ENCODE measurements around the gene STAC2. TPM values are rescaled to one million over a fixed set of nuclear protein-coding genes. Genes with fewer than 3 reads are reported as not detected.

Gene STAC2
- total and polyA plus RNA-seq, 2 of the 13 experiments (the other 11 are each of a cell fraction or from before 2014, with no cell fraction given): not detected

- TF ChIP-seq, protein P1, sequence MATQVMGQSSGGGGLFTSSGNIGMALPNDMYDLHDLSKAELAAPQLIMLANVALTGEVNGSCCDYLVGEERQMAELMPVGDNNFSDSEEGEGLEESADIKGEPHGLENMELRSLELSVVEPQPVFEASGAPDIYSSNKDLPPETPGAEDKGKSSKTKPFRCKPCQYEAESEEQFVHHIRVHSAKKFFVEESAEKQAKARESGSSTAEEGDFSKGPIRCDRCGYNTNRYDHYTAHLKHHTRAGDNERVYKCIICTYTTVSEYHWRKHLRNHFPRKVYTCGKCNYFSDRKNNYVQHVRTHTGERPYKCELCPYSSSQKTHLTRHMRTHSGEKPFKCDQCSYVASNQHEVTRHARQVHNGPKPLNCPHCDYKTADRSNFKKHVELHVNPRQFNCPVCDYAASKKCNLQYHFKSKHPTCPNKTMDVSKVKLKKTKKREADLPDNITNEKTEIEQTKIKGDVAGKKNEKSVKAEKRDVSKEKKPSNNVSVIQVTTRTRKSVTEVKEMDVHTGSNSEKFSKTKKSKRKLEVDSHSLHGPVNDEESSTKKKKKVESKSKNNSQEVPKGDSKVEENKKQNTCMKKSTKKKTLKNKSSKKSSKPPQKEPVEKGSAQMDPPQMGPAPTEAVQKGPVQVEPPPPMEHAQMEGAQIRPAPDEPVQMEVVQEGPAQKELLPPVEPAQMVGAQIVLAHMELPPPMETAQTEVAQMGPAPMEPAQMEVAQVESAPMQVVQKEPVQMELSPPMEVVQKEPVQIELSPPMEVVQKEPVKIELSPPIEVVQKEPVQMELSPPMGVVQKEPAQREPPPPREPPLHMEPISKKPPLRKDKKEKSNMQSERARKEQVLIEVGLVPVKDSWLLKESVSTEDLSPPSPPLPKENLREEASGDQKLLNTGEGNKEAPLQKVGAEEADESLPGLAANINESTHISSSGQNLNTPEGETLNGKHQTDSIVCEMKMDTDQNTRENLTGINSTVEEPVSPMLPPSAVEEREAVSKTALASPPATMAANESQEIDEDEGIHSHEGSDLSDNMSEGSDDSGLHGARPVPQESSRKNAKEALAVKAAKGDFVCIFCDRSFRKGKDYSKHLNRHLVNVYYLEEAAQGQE (IDR thresholded peaks at IDR 0.05; ENCODE audit: borderline replicate concordance in 1 of 2, low read depth in 1 of 2, low read length in 2 of 2): no peak
- TF ChIP-seq SKIL (CRISPR knock-in tag; IDR thresholded peaks at IDR 0.05; ENCODE audit: borderline replicate concordance) (no peak; the same call in 1 of the 2 replicates), BORCS8-MEF2B (CRISPR knock-in tag; IDR thresholded peaks at IDR 0.05) (no peak), GPBP1L1 (CRISPR knock-in tag; IDR thresholded peaks at IDR 0.05) (no peak), SIN3B (IDR thresholded peaks at IDR 0.05; ENCODE audit: low read length) (no peak), HNRNPUL1 (IDR thresholded peaks at IDR 0.05; ENCODE audit: low read depth, low read length) (no peak), ZNF570 (CRISPR knock-in tag; IDR thresholded peaks at IDR 0.05; ENCODE audit: borderline replicate concordance) (no peak), ZNF510 (CRISPR knock-in tag; IDR thresholded peaks at IDR 0.05; ENCODE audit: low read depth) (no peak), FOXP4 (CRISPR knock-in tag; IDR thresholded peaks at IDR 0.05) (no peak), MAFF (IDR thresholded peaks at IDR 0.05; ENCODE audit: low read depth, low read length) (no peak), CBX1 (IDR thresholded peaks at IDR 0.05; ENCODE audit: low read depth) (no peak), KAT7 (CRISPR knock-in tag; IDR thresholded peaks at IDR 0.05; ENCODE audit: borderline replicate concordance) (no peak), TERF1 (CRISPR knock-in tag; IDR thresholded peaks at IDR 0.05) (no peak), HDAC6 (IDR thresholded peaks at IDR 0.05; ENCODE audit: low read depth, low read length) (no peak), ZNF546 (CRISPR knock-in tag; conservative IDR thresholded peaks at IDR 0.05) (peak; percentile 71; the same call in 1 of the 2 replicates)
- TF ChIP-seq, protein P2, sequence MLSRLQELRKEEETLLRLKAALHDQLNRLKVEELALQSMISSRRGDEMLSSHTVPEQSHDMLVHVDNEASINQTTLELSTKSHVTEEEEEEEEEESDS (CRISPR knock-in tag; IDR thresholded peaks at IDR 0.05; ENCODE audit: borderline replicate concordance): no peak
These were observed 28.2 kb downstream of the STAC2 start, which contains the start of gene CACNB1 (continued) for GRCh38 chr17:39197380-39198185.
